SIG-M5 treated with dmso at 0.1 percent for 504 hours (cell line): ENCODE measurements around the gene HSPBP1.

Source experiments
- DNase-seq: peaks from one replicate; lab custom pipeline; 2025; ENCODE audit not compliant: unreplicated experiment; lab: John Stamatoyannopoulos, UW

Gene HSPBP1

DNA sequence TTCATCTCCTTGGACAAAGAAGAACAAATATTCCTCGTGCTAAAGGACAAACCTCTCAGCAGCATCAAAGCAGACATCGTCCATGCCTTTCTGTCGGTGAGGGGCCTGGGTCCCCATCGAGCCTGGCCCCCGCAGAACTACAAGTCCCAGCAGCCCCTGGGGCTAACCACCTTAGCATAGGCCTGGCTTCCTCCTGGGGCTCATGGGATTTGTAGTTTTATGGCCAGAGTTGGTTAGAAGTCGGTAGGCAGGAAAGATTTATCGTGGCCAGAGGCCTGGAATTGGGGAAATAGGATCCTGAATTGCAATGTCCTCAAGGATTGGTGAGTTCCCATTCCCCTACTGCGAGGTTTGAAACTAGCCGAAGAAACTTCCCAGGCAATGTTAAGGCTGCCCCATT lies 25.6 kb upstream of the HSPBP1 start:
- peak; percentile 25 for DNase-seq

DNA sequence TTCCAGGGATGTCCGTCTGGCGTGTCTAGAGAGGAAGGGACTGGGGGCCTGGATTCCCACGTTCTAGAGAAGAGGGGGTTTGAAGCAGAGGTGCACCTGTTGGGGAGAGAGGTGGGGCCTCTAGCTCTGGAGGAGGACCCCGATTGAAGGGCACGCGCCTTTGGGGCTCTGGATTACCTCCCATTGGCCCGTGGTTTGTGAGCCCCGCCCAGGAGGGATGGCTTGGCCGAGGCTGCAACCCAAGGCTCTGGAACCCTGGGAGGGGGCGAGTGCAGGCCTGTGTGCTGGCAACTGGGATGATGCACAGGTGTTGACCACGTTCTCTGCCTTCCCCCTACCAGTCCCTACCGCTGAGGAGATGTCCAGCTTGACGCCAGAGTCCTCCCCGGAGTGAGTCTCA lies 25.1 kb upstream of the HSPBP1 start:
- no peak for DNase-seq

DNA sequence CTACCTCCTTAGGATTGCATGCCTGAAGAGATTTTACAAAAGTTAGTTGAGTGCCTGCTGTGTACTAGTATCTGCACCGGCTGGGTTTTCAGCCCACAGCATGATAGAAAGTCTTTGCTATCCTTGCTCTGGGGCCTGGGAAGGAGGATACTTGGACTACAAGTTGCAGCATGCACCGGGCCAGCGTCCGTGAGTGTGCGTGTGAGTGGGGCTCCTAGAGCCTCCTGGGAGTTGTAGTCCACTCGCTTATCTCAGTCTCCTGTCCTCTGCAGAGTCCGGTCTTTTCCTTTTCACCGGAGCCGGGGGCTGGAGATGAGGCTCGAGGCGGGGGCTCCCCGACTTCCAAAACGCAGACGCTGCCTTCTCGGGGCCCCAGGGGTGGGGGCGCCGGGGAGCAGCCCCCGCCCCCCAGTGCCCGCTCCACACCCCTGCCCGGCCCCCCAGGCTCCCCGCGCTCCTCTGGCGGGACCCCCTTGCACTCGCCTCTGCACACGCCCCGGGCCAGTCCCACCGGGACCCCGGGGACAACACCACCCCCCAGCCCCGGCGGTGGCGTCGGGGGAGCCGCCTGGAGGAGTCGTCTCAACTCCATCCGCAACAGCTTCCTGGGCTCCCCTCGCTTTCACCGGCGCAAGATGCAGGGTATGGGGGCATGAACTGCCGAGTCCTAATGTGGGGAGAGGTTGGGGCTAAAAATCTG lies 24.5 kb upstream of the HSPBP1 start:
- DNase-seq: peak; percentile 20

DNA sequence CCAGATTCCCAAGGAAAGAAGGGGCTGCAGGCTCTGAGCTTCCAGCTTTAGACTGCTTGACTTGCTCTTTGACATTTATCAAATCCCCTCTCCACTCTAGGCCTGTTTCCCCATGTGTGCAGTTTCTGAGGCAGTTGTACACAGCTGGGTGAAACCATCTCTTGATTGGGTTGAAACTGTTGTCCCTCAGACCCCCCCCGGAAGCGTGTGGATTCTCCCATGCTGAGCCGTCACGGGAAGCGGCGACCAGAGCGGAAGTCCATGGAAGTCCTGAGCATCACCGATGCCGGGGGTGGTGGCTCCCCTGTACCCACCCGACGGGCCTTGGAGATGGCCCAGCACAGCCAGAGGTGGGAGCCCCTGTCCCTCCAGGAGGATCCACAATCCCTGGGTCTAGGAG lies 23.6 kb upstream of the HSPBP1 start:
- no peak for DNase-seq

DNA sequence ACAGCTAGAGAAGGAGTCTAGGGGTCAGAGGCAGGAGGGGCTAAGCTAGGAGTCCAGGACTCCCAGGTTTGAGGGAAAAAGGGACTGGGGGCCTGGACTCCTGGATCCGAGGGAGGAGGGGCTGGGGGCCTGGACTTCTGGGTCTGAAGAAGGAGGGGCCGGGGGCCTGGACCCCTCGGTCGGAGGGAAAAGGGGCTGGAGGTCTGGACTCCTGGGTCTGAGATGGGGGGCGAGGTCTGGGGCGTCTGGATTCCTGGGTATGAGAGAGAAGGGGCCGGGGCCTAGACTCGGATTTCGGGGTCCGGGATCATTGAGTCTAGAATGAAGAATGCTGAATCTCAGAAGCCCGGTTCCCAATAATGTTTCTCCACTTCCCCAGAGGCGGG lies 22.4 kb upstream of the HSPBP1 start:
- DNase-seq: no peak

DNA sequence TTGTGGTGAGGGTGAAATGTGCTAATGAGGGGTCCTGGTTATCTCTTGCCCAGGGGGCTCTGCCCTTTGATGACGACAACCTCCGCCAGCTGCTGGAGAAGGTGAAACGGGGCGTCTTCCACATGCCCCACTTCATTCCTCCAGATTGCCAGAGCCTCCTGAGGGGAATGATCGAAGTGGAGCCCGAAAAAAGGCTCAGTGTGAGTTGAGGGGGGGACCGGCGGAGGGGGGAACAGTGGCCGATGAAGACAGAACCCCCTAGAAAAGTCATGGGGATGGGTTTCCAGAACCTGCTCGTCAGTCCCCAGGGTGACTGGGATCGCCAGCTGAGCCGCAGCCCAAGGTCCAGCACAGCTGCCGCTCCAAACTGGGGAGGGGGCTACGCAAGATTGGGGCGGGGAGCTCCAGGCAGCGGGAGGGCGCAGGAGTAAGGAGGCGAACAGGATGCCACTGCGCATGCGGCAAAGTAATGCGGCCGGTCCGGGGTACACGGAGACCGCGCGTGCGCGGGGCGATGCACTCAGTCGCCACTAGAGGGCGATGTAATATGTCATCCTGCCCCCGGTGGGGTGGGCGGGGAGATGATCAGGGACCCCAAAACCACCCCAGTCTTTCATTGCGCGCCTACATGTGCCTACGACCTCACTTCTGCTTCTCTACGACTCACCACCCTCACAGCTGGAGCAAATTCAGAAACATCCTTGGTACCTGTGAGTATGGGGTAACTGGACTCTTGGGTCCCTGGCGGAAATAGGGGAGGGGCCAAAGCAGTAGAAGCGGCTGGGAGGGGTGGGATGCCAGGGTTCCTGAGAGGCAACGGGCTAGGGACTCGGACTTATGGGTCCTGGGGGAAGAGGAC lies 21.8 kb upstream of the HSPBP1 start:
- peak; percentile 70 for DNase-seq

DNA sequence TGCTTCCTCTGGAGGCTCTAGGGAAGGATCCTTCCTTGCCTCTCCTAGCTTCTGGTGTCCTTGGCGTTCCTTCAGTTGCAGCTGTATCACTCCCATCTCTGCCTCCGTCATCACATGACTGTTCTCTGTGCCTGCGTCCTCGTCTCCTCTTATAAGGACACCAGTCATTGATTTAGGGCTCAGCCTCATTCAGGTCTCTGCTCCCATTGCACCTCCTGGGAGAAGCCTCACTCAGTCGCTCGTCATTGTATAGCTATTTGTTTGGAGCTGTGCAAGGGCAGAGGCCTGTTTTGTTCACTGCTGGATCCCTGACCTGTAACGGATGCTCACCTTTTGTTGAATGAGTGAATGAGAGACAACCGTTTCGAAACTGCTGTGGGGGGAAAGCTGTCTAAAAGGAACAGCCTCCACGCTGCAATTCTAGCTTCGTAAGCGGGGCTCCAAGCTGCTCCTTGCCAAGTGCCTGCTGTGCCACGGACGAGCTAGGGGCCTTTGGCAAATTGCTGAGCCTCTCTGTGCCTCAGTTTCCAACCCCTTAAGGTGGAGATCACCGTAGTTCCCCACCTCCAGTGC lies 21.1 kb upstream of the HSPBP1 start:
- no peak for DNase-seq

DNA sequence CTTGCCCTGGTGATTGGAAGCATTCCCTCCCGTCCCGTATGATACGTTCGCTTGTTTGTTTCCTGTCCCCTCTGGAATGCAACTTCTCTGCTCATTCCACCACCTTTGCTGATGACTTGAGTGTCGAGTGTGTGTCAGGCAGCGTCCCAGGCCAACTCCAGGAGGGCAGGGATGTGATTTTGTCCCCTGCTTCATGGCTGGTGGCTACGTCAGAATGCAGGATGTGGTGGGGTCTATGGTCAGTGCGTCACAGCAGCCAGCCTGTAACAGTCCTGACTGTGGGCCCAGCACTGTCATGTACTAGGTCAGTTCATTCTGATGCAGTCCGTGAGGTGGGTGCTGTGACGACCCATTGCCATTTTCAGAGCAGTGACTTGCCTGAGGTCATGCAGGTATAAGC lies 20.1 kb upstream of the HSPBP1 start:
- no peak for DNase-seq

DNA sequence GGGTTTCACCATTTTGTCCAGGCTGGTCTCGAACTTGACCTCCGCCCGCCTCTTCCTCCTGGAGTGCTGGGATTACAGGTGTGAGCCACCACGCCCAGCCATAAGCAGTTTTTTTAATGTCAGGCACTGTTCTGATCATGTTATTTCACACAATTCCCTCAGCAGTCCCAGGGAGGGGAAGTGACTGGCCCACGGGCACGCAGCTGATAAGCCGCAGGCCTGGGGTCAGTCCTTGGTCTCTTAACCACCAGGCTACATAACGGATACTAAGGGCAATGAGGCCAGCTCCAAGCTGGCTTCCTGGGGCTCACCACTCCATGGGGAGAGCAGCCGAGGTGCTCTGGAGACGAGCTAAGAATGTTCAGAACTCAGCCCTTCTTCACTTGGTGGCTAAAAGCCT lies 17.4 kb upstream of the HSPBP1 start:
- DNase-seq: no peak

DNA sequence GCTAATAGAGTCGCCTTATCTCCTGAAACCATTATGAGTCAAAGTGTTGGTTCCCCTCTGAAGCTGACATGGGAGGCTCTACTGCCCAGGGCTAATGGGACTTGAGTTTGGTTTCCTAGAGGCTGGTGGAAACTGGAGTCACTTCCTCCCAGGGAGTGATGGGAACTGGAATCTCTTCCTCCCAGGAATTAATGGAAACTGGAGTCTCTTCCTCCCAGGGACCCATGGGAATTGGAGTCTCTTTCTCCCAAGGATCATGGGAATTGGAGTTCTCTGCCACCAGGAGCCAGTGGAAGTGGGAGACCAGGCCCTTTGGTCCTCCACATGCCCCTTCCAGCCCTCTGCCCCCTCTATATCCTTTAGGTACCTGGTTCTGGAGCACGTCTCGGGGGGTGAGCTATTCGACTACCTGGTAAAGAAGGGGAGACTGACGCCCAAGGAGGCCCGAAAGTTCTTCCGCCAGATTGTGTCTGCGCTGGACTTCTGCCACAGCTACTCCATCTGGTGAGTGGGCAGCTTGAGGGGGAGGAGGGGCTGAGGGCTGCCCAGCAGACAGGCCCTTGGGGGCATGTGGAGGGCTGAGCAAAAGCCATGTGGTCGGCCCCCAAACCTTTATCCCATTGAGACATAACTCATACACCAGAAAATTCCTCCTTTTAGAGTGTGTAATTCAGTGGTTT lies 9.3 kb upstream of the HSPBP1 start:
- no peak for DNase-seq

DNA sequence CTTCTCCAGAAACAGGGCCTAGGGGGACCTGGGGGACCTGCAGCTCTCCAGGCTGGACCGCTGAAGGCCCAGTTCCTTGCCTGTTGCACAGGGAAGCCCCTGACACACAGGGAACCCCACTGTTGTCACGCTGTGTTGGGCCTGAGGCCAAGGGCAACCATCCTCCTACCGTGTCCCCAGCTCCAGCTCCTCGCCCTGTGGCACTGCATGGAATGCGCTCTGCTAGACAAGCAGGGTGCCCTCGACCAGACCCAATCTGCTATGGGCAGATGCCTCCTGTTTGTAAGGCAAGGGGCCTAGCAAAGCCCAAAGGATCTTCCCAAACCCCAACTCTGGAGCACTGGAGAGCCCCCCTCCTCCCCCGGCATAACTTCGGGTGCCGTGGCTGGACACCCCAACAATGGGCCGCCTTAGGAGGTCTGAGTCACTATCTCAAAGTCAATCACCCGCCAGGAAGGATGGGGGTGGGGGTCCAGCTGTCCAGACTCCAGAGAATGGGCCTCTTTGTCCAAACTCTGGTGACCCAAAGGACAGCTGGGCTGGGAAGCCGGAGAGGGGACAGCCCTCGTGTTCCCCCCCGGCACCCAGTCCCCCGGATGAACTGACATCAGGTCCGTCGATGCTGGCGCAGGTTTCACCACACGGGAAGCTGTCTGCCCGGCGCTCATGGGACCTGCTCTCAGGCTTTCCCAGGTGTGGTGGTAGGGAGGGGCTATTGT lies 7.6 kb upstream of the HSPBP1 start:
- no peak for DNase-seq

DNA sequence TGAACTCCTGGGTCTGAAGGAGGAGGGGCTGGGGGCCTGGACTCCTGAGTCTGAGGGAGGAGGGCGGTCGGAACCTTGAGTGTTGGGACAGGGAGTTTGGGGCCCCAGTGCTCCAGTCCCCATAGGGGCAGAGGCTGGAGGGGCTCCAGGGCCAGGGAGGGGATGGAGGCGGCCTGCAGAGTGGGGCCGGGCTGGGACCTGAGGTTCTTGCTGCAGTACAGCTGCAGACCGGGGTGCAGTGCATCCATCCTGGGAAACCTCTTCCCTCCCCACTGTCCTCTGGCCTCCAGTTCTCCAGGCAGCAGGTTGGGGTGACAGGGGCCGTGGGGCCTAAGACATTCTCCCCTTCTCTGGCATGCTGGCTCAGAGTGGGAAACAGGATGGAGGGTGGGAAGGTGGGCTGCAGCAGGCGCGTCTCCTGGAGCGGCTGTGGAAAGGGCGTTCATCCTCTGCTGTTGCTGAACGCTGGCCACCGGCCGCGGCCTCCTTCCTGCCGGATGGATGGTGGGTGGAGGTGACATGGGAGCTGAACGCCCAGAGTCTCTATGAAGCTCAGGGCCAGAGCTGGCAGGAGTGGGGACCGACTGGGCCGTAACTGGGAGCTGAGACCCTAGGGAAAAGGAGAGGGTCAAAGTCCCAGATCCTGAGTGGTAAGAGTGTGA lies 5.5 kb upstream of the HSPBP1 start:
- no peak for DNase-seq

DNA sequence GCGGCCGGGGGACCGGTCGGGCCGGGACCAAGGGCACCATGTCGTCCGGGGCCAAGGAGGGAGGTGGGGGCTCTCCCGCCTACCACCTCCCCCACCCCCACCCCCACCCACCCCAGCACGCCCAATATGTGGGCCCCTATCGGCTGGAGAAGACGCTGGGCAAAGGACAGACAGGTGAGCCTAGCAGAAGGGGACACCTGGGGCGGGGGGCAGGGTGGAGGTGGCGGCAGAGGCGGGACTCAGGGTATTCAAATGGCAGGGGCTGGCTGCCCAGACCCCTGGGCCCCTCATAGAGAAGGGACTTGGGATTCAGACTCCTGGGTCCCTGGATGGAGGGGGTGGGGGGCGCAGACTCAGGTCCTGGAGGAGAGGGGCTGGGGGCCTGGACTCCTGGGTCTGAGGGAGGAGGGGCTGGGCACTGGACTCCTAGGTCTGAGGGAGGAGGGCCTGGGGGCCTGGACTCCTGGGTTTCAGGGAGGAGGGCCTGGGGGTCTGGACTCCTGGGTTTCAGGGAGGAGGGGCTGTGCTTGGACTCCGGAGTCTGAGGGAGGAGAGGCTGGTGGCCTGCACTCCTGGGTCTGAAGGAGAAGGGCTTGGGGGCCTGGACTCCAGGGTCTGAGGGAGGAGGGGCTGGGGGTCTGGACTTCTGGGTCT lies 4.6 kb upstream of the HSPBP1 start:
- no peak for DNase-seq

DNA sequence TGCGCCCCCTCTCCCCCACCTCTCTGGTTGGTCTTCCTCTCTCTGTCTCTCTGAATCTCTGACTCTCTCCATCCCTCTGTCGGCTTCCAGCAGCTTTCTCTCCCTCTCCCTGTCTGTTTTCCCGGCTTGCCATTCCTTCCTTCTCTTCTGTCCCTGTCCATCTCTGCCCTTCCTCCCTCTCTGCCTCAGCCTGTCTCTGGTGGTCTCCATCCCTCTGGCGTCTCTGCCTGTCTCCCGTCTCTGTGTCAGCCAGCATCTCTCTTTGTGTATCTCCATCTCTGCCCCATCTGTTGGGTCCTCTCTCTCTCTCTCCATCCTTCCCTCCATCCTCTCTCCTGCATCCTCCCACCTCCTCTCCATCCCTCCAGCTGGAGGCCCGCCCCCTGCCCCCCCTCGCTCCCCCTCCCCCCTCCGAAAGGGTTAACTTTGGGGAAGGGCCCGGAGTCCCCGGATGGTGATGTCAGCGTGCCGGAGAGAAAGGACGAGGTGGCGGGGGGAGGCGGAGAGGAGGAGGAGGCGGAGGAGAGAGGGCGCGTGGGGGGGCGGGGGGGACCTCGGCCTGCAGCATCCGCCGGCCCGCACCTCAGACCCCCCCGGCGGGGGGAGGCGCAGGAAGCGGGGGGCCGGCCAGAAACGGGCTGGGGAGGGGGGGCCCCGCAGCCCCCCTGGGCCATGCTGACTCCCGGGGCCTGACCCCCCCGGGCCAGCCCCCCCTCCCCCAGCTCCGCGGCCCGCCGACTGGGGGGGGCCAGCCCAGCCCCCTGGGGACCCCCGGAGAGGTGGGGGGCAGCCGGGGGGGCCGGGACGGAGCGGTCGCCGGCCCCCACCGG lies 3.9 kb upstream of the HSPBP1 start, which contains the start of gene BRSK1:
Gene BRSK1, plus strand, starts transcription at position 450 of the 830 bp plus-strand sequence. CDS start 446 bp downstream, outside the sequence.
- no peak for DNase-seq

DNA sequence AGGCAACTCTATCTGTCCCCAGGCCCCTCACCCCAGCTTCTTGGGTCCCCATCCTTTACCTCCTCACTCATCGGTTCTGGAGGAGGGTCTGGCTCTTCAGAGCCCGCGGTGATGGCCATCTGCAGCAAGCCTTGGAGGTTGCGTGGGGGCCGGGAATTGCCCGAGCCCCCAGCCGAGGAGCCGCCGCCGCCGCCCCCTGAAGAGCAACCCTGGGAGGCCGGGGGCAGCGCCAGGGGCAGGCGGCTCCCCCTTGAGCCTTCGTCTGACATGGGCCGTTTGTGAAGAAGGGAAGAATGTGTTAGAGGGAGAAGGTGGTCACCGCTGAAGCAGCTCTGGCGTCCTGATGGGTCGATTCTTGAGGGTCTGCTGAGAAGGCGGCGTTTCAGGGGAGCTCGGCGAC lies 570 bp downstream of the HSPBP1 start:
- no peak for DNase-seq

DNA sequence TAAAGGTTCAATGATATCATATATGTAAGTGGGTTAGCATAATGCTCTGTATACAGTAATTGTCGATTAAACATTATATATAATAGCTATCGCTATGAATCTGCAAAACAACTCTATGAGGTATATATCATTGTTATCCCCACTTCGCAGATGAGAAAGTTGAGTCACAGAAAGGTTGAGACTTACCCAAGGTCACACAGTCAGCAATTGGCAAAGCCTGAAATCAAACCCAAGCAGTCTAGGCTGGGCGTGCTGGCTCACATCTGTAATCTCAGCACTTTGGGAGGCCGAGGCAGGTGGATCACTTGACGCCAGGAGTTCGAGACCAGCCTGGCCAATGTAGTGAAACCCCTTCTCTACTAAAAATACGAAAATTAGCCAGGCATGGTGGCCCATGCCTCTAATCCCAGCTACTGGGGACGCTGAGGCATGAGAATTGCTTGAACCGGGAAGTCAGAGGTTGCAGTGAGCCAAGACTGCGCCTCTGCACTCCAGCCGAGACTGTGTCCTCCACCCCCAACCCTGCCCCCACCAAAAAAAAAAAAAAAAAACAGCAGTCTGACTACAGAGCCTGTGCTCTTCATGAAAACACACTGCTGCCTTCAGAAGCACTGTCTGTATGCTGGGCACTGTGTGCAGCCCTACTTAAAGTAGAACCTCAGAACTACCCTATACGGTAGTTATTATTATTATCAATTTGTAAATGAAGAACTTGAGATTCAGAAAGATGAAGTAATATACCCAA lies 1.3 kb downstream of the HSPBP1 start:
- DNase-seq: no peak

DNA sequence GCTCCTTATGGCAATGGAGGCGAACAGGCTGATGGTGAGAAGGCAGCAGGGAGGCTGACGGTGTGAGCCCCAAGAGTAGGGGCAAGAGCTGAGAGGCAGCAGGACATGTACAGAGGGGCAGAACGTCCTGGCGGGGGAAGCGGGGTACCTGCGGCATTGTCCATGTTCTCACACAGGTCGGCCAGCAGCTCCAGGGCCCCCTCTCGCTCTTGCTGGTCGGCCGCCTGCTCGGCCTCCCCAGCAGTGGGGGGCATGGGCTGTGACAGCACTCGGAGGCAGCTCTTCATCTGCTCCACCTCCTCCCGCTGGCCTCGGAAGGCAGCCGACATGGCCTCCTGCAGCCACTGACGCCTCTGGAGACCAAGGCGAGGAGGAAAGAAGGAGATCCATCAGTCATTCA lies 2.4 kb downstream of the HSPBP1 start:
- DNase-seq: no peak

DNA sequence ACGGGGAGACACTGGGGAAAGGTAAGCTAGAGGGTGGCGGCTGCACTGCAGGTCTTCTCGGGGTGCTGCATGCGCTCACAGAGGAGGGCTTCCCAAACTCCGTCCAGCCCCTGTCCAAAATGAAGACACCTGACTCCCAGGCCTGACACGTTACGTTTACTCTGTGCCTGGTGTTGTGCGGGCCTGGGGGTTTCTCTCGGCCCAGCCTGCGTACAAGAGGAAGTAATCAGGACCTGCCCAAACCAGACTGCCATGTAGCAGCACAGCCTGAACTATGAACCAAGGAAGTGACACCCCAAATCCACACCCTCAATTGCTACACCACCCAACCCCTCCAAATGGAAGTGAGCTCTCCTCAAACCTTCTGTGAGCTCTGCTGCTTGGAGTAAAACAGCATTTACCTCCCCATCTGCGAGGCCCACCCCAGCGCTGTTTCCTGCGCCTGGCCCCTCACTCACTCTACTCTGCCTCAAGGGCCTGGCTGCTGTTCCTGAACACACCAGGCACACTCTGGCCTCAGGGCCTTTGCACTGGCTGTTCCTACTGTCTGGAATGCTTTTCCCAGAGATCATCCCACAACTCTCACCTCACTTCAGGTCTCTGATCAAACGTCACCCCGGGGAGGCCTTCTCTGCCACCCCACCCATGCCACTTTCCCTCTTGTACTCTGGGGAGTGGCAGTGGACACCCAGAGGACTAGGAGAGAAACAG lies 3.0 kb downstream of the HSPBP1 start:
- DNase-seq: no peak
